Activated CD4-positive, alpha-beta T cell treated with anti-CD3 and anti-CD28 coated beads, Interleukin-2, Interleukin-4, amounts not matched to agents 100 ng/mL and 50 ng/mL, durations not matched to agents 16 hours and 8 hours (primary cell): Measurements from ENCODE around the gene ABCC10.
"Not testable (repeated sequence)": the region's sequence is repeated elsewhere in the genome, so short reads cannot be mapped to it uniquely, and the experiment has no call there.

Experiments used
- DNase-seq: peaks from one replicate; pipeline ENCODE4 v3.0.0-alpha.2; 2020; ENCODE audit warnings: low spot score

Gene ABCC10

GRCh38 chr6:43447604-43448003 lies 20.3 kb downstream of the ABCC10 start:
- no peak for DNase-seq

DNA sequence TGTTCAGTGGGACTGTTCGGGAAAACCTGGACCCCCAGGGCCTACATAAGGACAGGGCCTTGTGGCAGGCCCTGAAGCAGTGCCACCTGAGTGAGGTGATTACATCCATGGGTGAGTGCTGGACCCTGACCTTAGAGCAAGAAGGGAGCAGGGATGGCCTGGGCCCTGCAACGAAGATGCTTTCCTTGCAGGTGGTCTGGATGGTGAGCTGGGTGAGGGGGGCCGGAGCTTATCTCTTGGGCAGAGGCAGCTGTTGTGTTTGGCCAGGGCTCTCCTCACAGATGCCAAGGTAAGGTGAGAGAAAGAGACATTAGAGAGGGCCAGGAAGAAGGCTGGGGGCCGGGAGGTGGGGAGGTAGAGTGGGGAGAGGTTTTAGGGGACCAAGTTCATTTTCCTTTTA lies 21.6 kb downstream of the ABCC10 start:
- DNase-seq: no peak

DNA sequence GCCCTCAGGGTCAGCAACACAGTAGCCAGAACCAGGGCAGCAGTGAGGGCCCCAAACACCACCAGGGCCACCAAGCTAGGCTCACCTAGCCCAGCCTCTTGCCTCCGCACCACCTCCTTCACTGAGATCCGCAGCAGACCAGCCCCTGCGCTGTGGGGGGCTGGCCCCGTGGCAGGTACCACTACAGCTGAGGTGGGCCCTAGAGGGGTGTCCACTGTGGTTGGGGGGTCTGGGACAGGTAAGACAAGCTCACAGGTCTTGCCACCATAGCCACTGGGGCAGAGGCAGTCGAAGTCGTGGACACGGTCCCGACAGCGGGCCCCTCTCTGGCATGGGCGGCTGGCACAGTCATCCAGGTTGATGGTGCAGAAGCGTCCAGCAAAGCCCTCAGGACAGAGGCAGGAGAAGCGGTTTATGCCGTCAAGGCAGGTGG lies 23.4 kb downstream of the ABCC10 start:
- DNase-seq: no peak

DNA sequence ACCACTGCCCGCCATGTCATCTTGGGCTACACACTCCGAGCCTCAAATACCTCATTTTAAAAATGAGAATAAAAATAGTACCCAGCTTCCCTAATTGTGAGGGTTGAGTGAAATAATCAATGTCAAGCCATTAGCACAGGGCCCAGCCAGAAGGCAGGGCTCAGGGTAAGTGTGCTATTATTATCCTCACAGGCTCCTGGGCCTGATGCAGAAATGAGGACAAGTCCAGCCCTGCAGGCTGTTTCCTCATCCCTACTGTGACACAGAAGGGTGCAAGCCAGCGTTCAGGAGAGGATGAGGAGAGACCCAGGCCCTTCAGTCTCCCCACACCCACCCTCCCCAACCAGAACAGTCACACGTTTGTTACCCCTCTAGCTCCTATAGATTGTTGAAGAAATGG lies 24.0 kb downstream of the ABCC10 start:
- no peak for DNase-seq

GRCh38 chr6:43451939-43452338 lies 24.6 kb downstream of the ABCC10 start:
- DNase-seq: no peak

DNA sequence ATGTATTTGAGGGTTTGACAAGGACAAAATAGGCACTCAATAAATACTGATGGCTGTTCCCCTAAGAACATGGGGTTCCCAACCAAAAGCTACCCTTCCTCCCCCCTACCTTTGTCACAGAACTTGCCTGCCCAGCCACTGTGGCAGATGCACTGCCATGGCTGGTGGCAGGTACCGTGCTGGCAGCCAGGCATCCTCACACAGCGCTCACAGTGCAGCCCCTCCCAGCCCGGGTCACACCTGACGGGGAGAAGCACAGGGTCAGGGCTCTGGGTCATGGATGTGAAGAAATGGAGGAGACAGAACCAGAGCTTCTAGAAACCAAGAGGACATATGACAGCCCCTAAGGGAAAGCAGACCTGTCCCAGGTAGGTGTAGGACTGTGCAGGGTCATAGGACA lies 25.6 kb downstream of the ABCC10 start:
- DNase-seq: no peak

- no peak for DNase-seq
These were observed 26.5 kb downstream of the ABCC10 start for GRCh38 chr6:43453831-43454230.

DNA sequence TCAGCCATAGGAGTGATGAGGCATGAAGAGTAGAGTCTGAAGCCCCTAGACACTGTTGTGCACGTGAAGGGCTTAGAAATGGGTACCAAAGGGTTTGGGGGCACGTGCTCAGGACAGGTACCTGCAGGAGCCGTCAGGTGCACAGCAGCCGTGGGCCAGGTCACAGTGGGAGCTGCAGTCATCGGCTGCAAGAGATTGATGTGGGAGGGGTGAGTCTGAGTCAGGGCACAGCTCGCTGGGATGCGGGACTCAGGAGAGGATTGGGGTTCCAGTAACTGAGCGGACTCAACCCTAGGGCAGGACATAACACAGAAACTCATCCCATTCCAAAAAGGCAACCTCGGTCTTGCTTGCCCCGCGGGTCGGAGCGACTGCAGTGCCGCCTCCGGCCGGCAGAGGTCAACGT lies 27.0 kb downstream of the ABCC10 start:
- peak; percentile 63 for DNase-seq

DNA sequence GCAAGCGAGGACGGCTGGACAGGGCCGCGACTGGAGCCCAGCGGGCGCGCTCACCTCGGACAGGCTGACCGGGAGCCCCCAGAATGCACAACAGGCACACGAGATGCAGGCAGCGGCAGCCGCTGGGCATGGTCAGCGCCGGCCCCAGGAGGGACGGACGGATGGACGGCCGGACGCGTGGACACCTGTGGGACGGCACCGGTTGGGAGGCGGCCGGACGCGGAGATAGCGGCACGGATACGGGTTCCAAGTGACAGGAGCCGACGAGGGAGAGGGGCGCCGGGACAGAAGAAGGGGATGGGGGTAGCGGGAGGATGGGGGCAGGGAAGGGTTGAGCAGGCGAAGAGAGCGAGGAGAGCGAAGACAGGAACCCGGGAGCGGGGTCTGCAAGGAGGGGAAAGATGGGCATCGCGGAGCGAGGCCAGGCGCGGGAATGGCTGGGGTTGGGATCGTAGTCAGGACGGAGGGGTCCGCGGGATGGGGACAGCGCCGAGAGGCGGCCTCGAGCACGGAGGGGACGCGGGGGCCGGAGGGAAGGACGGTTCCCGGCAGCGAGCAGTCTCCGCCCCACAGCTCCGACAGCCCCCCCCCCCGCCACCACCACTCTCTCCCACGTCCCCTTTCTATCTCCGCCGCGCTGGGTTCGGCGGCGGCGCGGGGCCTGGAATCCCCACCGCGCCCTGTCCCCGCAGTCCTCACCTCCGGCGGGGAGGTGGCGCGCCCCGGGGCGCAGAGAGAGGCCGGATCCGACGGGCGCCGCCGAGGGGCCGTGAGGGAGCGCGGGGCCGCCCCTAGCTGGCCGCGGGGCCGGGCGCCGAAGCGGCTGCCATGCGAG lies 27.6 kb downstream of the ABCC10 start:
- DNase-seq: no peak

- DNase-seq: peak; percentile 28
These were observed 28.4 kb downstream of the ABCC10 start, which contains the start of gene DLK2 for GRCh38 chr6:43455531-43456428. DLK2 (minus strand) TSS chr6:43455548; CDS start chr6:43454825, 723 bp downstream.

- DNase-seq: no peak
These were observed 30.3 kb downstream of the ABCC10 start for GRCh38 chr6:43457643-43458042.

DNA sequence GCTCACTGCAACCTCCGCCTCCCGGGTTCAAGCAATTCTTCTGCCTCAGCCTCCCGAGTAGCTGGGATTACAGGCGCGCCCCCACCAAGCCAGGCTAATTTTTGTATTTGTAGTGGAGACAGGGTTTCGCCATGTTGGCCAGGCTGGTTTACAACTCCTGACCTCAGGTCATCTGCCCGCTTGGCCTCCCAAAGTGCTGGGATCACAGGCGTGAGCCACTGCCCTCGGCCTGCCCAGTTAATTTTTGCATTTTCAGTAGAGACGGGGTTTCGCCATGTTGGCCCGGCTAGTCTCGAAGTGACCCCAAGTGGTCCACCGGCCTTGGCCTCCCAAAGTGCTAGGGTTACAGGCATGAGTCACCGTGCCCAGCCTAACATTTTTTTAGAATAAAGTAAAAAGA lies 30.8 kb downstream of the ABCC10 start:
- not testable (repeated sequence) for DNase-seq

DNA sequence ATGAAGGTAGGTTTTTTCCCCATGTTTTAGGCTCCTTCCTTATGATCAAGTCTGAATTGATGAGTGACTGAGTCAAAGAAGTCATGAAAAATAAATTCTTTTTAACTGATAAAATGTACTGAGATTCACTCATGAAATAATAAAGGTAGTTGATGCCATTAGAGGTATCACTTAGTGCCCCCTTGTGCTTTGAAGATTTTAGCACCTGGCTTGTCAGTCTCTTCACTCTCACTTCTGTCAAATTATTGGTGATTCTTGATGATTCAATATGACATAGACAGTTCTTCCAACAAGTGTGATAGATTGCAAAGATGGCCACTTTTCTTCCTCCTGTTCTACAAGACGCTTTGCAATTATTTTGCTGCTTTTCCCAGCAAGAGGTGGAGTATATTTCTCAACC lies 32.2 kb downstream of the ABCC10 start:
- DNase-seq: no peak

DNA sequence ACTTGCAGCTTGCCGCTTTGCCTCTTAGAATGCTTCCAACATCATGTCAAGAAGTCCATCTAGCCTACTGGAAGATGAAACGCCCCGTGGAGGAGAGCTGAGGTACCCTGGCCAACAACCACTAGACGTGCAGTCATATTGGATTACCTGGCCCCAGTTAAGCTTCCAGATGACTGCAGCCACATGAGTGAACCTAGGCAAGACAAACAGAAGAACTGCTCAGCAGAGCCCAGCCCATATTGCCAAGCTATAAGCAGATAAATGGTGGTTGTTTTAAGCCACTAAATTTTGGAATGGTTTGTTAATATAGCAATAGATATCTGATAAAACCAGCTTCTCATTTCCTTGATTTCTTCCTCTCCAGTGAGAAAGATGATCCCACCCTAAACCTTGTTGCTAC lies 32.7 kb downstream of the ABCC10 start:
- DNase-seq: no peak

- DNase-seq: no peak
These were observed 34.6 kb downstream of the ABCC10 start for GRCh38 chr6:43461936-43462335.

DNA sequence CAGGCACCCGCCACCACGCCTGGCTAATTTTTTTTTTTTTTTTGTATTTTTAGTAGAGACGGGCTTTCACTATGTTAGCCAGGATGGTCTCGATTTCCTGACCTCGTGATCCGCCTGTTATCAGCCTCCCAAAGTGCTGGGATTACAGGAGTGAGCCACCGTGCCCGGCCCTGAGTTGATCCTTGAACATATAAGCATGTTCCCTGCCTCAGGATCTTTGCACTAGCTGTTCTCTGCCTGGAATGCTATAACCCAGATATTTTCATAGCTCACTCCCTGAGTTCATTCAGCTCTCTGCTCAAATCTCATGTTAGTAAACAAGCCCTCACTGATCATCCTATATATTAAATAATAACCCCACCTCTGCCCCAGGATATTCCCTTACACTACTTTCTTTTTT lies 37.0 kb downstream of the ABCC10 start:
- DNase-seq: no peak

- no peak for DNase-seq
These were observed 38.6 kb downstream of the ABCC10 start for GRCh38 chr6:43465948-43466347.

DNA sequence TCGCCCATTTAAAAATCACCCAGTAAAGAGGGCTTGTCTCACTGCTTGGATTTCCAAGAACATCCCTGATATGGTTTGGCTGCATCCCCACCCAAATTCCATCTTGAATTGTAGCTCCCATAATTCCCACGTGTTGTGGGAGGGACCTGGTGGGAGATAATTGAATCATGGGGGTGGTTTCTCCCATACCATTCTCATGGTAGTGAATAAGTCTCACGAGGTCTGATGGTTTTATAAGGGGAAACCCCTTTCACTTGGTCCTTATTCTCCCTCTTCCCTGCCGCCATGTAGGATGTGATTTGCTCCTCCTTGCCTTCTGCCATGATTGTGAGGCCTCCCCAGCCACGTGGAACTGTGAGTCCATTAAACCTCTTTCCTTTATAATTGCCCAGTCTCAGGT lies 39.9 kb downstream of the ABCC10 start:
- not testable (repeated sequence) for DNase-seq

- DNase-seq: no peak
These were observed 40.4 kb downstream of the ABCC10 start for GRCh38 chr6:43467752-43468151.

GRCh38 chr6:43468240-43468639 lies 40.9 kb downstream of the ABCC10 start:
- no peak for DNase-seq

GRCh38 chr6:43468748-43469681 lies 41.7 kb downstream of the ABCC10 start:
- DNase-seq: no peak

GRCh38 chr6:43469947-43470346 lies 42.6 kb downstream of the ABCC10 start:
- DNase-seq: no peak
